CD14-positive monocyte (primary cell): ENCODE results near the gene RAB14. TPM values are rescaled to one million over a fixed set of nuclear protein-coding genes. Genes with fewer than 3 reads are reported as not detected.

Experiments
- DNase-seq, 3 donors: peaks; one replicate each; pipeline ENCODE4 v3.0.0-alpha.2; 2011 to 2022
- H2AFZ ChIP-seq: 2 replicates; pipeline ENCODE4 v1.6.0; 2012; ENCODE audit warnings: mild to moderate bottlenecking, low read depth, low read length, inconsistent platforms; ENCODE audit not compliant: insufficient read depth, poor library complexity, severe bottlenecking
- H3K27ac ChIP-seq, 2 donors: 1 replicate in 1 of 2; 2 replicates in 1 of 2; pipeline ENCODE4 v1.5.1; 2012 to 2013; ENCODE audit warnings: low read length in 2 of 2, control low read depth in 1 of 2, inconsistent platforms in 1 of 2, low read depth in 1 of 2, mild to moderate bottlenecking in 1 of 2
- H3K27me3 ChIP-seq, 2 donors: one replicate each; pipeline versions ENCODE4 v1.6.0 to v1.6.1; 2011 to 2013; ENCODE audit warnings: low read length in 2 of 2; ENCODE audit not compliant: control insufficient read depth in 2 of 2, insufficient read depth in 2 of 2
- H3K36me3 ChIP-seq, 2 donors: replicated peaks in 1 of 2; 1 replicate in 1 of 2; 2 replicates in 1 of 2; pipeline versions ENCODE4 v1.5.1 to v1.6.1; 2012 to 2013; ENCODE audit warnings: low read length in 2 of 2, control low read depth in 1 of 2, inconsistent platforms in 1 of 2, mild to moderate bottlenecking in 1 of 2; ENCODE audit not compliant: insufficient read depth in 2 of 2, control insufficient read depth in 1 of 2
- H3K4me1 ChIP-seq, 2 donors: 1 replicate in 1 of 2; 2 replicates in 1 of 2; pipeline versions ENCODE4 v1.5.1 to v1.6.1; 2012 to 2013; ENCODE audit warnings: low read length in 2 of 2, control low read depth in 1 of 2, inconsistent platforms in 1 of 2, mild to moderate bottlenecking in 1 of 2, moderate library complexity in 1 of 2; ENCODE audit not compliant: insufficient read depth in 2 of 2, control insufficient read depth in 1 of 2
- H3K4me2 ChIP-seq: replicated peaks from 2 replicates; pipeline ENCODE3; 2012; ENCODE audit warnings: low read length, moderate library complexity, mild to moderate bottlenecking; ENCODE audit not compliant: poor library complexity, severe bottlenecking; ENCODE audit errors: extremely low read depth
- H3K4me3 ChIP-seq, 3 experiments: fragments of 200-600 bp in 1 of 3; sonication (generic) in 1 of 3; replicated peaks in 1 of 3; 1 replicate in 2 of 3; 2 replicates in 1 of 3; pipeline ENCODE4 v1.5.1; 2011 to 2013; ENCODE audit warnings: low read length in 3 of 3, mild to moderate bottlenecking in 3 of 3, control low read depth in 2 of 3, low read depth in 2 of 3, inconsistent platforms in 1 of 3, moderate library complexity in 1 of 3
- H3K79me2 ChIP-seq: 2 replicates; pipeline ENCODE4 v1.6.0; 2012; ENCODE audit warnings: mild to moderate bottlenecking, control low read depth, inconsistent platforms, low read length, moderate library complexity; ENCODE audit not compliant: insufficient read depth
- H3K9ac ChIP-seq: 2 replicates; pipeline ENCODE4 v1.6.0; 2017; ENCODE audit warnings: low read length, mild to moderate bottlenecking; ENCODE audit not compliant: insufficient read depth, poor library complexity, severe bottlenecking
- H3K9me3 ChIP-seq, 2 donors: replicated peaks in 1 of 2; 1 replicate in 1 of 2; 2 replicates in 1 of 2; pipeline versions ENCODE4 v1.5.1 to v1.6.1; 2012 to 2013; ENCODE audit warnings: low read length in 2 of 2, control low read depth in 1 of 2; ENCODE audit not compliant: control insufficient read depth in 1 of 2, insufficient read depth in 1 of 2
- H4K20me1 ChIP-seq: 2 replicates; pipeline ENCODE4 v1.6.0; 2012; ENCODE audit warnings: mild to moderate bottlenecking, low read length, control low read depth, moderate library complexity; ENCODE audit not compliant: insufficient read depth
- H3K27ac Mint-ChIP-seq, 7 donors: one replicate each; pipeline ENCODE4 v1.8.0; 2020; ENCODE audit warnings: mild to moderate bottlenecking in 7 of 7, mixed read lengths in 7 of 7, moderate library complexity in 6 of 7, inconsistent platforms in 2 of 7
- H3K27me3 Mint-ChIP-seq, 3 donors: one replicate each; pipeline ENCODE4 v1.8.0; 2021 to 2022; ENCODE audit warnings: low read depth in 3 of 3, mild to moderate bottlenecking in 3 of 3, mixed read lengths in 3 of 3, moderate library complexity in 3 of 3, inconsistent platforms in 1 of 3
- H3K36me3 Mint-ChIP-seq, 2 donors: one replicate each; pipeline ENCODE4 v1.8.0; 2020; ENCODE audit warnings: mixed read lengths in 2 of 2, inconsistent platforms in 1 of 2, mild to moderate bottlenecking in 1 of 2
- H3K4me1 Mint-ChIP-seq: one replicate; pipeline ENCODE4 v1.8.0; 2020; ENCODE audit warnings: mild to moderate bottlenecking, mixed read lengths
- H3K4me3 Mint-ChIP-seq, 2 donors: one replicate each; pipeline ENCODE4 v1.8.0; 2020; ENCODE audit warnings: mild to moderate bottlenecking in 2 of 2, mixed read lengths in 2 of 2, moderate library complexity in 1 of 2
- H3K9me3 Mint-ChIP-seq, 7 donors: one replicate each; pipeline ENCODE4 v1.8.0; 2020 to 2022; ENCODE audit warnings: mixed read lengths in 7 of 7, mild to moderate bottlenecking in 6 of 7, moderate library complexity in 6 of 7, inconsistent platforms in 2 of 7
- WGBS: methylation state at CpG from one replicate; pipeline ENCODE4 v1.1.5; 2013; ENCODE audit warnings: missing lambda C conversion rate; ENCODE audit not compliant: insufficient coverage; 5-methylcytosine and 5-hydroxymethylcytosine counted together
- intact Hi-C, 2 donors: fragments of 100-400 bp; cut with micrococcal nuclease; formaldehyde crosslinking; loops; one replicate each; pipeline versions ENCODE4 v1.15.0 to v1.15.1; 2023
- polyA plus RNA-seq, 3 donors: library from polyadenylated mRNA; depleted of rRNA in 1 of 3; unstranded in 2 of 3; stranded (reverse) in 1 of 3; fragments of 300-500 nt in 2 of 3; fragments of >200 nt in 1 of 3; fragmentation: Illumina TruSeq in 2 of 3; gene quantifications; 1 replicate in 2 of 3; 2 replicates in 1 of 3; pipeline ENCODE4 v1.2.3, GENCODE V29; 2012 to 2021
- TF ChIP-seq, protein P1 (sequence below): fragments of 200-600 bp; IDR thresholded peaks from one replicate; pipeline ENCODE4 v1.8.0; 2022; ENCODE audit warnings: antibody characterized with exemption, mild to moderate bottlenecking

The RAB14 gene
- polyA plus RNA-seq, 3 donors, result 23.1 to 60.0 (median 44.4) TPM

DNA sequence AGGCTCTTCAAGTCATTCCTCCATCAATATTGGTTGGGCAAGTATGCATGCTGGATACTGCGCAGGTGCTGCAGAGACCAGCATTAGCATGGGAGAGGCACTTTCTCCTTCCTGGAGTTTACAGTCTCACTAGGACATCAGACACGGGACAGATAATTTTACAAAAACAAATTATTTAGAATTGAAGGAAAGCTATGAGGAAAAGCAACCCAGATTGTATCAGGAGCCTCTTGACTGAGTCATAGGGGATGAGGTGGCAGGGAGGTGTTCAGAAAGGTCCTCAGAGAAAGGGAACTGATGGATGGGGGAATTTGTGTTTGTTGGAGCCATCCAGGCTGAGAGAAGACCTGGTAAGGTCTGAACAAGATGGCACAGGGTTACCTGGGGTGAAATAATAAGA, 24.5 kb upstream of the RAB14 start:
- H3K36me3 ChIP-seq, result no peaks in the 10 kb centered on the region
- no CpG with 5 or more reads among the region's 2 CpGs for WGBS
- Mint-ChIP-seq H3K9me3 (no peaks in the 10 kb centered on the region), H3K36me3 (no peaks in the 10 kb centered on the region), H3K4me1 (peaks cover 24% of the 10 kb centered on the region), H3K27me3 (peaks cover 0 to 4% (median 2%) of the 10 kb centered on the region in 3 donors), H3K4me3 (no peak overlapping the region), H3K27ac (no peak overlapping the region)
- H3K4me3 ChIP-seq, result no peak overlapping the region
- no peaks in the 10 kb centered on the region for H3K79me2 ChIP-seq
- H2AFZ ChIP-seq, result no peak overlapping the region
- intact Hi-C loops, result no loop called here
- TF ChIP-seq, protein P1, sequence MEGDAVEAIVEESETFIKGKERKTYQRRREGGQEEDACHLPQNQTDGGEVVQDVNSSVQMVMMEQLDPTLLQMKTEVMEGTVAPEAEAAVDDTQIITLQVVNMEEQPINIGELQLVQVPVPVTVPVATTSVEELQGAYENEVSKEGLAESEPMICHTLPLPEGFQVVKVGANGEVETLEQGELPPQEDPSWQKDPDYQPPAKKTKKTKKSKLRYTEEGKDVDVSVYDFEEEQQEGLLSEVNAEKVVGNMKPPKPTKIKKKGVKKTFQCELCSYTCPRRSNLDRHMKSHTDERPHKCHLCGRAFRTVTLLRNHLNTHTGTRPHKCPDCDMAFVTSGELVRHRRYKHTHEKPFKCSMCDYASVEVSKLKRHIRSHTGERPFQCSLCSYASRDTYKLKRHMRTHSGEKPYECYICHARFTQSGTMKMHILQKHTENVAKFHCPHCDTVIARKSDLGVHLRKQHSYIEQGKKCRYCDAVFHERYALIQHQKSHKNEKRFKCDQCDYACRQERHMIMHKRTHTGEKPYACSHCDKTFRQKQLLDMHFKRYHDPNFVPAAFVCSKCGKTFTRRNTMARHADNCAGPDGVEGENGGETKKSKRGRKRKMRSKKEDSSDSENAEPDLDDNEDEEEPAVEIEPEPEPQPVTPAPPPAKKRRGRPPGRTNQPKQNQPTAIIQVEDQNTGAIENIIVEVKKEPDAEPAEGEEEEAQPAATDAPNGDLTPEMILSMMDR, result no peak
- no peak overlapping the region for H3K4me2 ChIP-seq
- peak in 1 of 3 donors; percentile 42 for DNase-seq
- no peak overlapping the region for H3K27ac ChIP-seq
- H4K20me1 ChIP-seq, result no peaks in the 10 kb centered on the region
- no peak overlapping the region for H3K9ac ChIP-seq
- no peaks in the 10 kb centered on the region for H3K9me3 ChIP-seq
- peaks cover 19 to 29% of the 10 kb centered on the region in 2 donors for H3K4me1 ChIP-seq
- no peaks in the 10 kb centered on the region for H3K27me3 ChIP-seq

DNA sequence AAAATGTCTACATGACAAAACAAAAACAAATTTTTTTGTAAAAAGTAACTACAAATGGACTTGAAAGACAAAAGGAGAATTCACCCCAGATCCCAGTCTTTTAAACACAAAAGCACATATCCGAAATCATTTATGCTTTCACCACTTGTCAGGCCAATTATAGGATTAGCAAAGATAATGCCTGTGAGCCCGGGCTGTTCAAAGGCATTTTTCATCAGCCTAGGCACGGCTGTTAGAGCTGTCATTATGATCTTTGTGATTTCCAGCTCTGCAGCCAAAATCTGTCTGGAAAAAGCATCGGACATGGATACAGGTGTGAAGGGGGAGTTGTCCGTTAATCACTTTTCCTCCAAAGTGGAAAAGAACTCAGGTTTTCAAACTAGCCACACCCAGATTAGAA, 23.6 kb upstream of the RAB14 start:
- H3K9me3 Mint-ChIP-seq, result no peaks in the 10 kb centered on the region
- H3K4me1 ChIP-seq, result peaks cover 24 to 32% of the 10 kb centered on the region in 2 donors
- H3K4me3 Mint-ChIP-seq, result no peak overlapping the region
- H3K27ac Mint-ChIP-seq, result no peak overlapping the region
- H3K4me2 ChIP-seq, result no peak overlapping the region
- H4K20me1 ChIP-seq, result no peaks in the 10 kb centered on the region
- no peak overlapping the region for H3K4me3 ChIP-seq
- WGBS, result no CpG with 5 or more reads among the region's 5 CpGs
- peaks cover 0 to 2% of the 10 kb centered on the region in 2 donors for H3K36me3 Mint-ChIP-seq
- H3K9ac ChIP-seq, result no peak overlapping the region
- no peaks in the 10 kb centered on the region for H3K79me2 ChIP-seq
- intact Hi-C loops, result no loop called here
- H3K4me1 Mint-ChIP-seq, result peaks cover 30% of the 10 kb centered on the region
- no peak overlapping the region for H3K27ac ChIP-seq
- no peaks in the 10 kb centered on the region for H3K27me3 ChIP-seq
- H3K27me3 Mint-ChIP-seq, result peaks cover 0 to 4% (median 2%) of the 10 kb centered on the region in 3 donors
- no peaks in the 10 kb centered on the region for H3K9me3 ChIP-seq
- H3K36me3 ChIP-seq, result no peaks in the 10 kb centered on the region
- DNase-seq, result no peak
- H2AFZ ChIP-seq, result no peak overlapping the region
- TF ChIP-seq, protein P1, result no peak
